ENCODE data around the gene PTMS. TPM values are rescaled to one million over a fixed set of nuclear protein-coding genes. Genes with fewer than 3 reads are reported as not detected.
A peak's percentile ranks its signal among the peaks of the same experiment; 100 is the strongest.

Gene PTMS
- total and polyA plus RNA-seq, 8 donors: 22.8 to 363 (median 156) TPM

- intact Hi-C loops (cut with DNase I; ENCODE audit: low total_unique reads): no loop called here
- TF ChIP-seq POLR2AphosphoS5 (IDR thresholded peaks at IDR 0.05) (peak in 1 of 3 donors; percentile 18), CTCF (IDR thresholded peaks at IDR 0.05) (no peak)
- DNase-seq: no peak
- Histone ChIP-seq H3K27ac (peak overlapping the region in 4 of 5 donors; percentile 28 to 66 (median 59)), H3K27me3 (peaks cover 0 to 38% (median 13%) of the 10 kb centered on the region in 3 donors), H3K4me1 (peaks cover 31 to 92% (median 80%) of the 10 kb centered on the region in 4 donors), H3K4me3 (peak overlapping the region in 3 of 4 donors; percentile 39 to 48 (median 41)), H3K9me3 (no peaks in the 10 kb centered on the region), H3K36me3 (peaks cover 11 to 21% (median 18%) of the 10 kb centered on the region in 4 donors)
- 78 to 89% (median 81%) methylated on average over 15 of the region's 15 CpGs for WGBS, 5 donors
These were observed 8.4 kb downstream of the PTMS start for GRCh38 chr12:6774499-6775062.

GRCh38 chr12:6775185-6776174 lies 9.3 kb downstream of the PTMS start:
- H3K27ac ChIP-seq: peak overlapping the region in 4 of 5 donors; percentile 10 to 66 (median 59)

GRCh38 chr12:6777386-6777785 lies 11.2 kb downstream of the PTMS start:
- Histone ChIP-seq H3K27me3 (peaks cover 0 to 33% (median 13%) of the 10 kb centered on the region in 3 donors), H3K27ac (peak overlapping the region in 1 of 5 donors; percentile 82), H3K9me3 (no peaks in the 10 kb centered on the region), H3K36me3 (no peaks in the 10 kb centered on the region), H3K4me1 (peaks cover 24 to 64% (median 55%) of the 10 kb centered on the region in 4 donors), H3K4me3 (no peak overlapping the region)
- WGBS, 5 donors: 87 to 97% (median 95%) methylated on average over 5 of the region's 5 CpGs
- no peak for DNase-seq
- TF ChIP-seq EP300 (IDR thresholded peaks at IDR 0.05) (no peak), POLR2AphosphoS5 (IDR thresholded peaks at IDR 0.05) (no peak), POLR2A (IDR thresholded peaks at IDR 0.05) (no peak), CTCF (IDR thresholded peaks at IDR 0.05) (no peak)
- intact Hi-C loops (cut with DNase I; ENCODE audit: low total_unique reads): no loop called here

More at GRCh38 chr12:6775185-6776174, 9.3 kb downstream of the PTMS start:
- WGBS, 5 donors: 30 to 53% (median 44%) methylated on average over 16 of the region's 16 CpGs
- intact Hi-C loops (cut with DNase I; ENCODE audit: low total_unique reads): no loop called here
- Histone ChIP-seq H3K27me3 (peaks cover 0 to 38% (median 13%) of the 10 kb centered on the region in 3 donors), H3K36me3 (peaks cover 2 to 12% (median 9%) of the 10 kb centered on the region in 4 donors), H3K9me3 (no peaks in the 10 kb centered on the region), H3K4me1 (peaks cover 30 to 83% (median 72%) of the 10 kb centered on the region in 4 donors), H3K4me3 (no peak overlapping the region)
- DNase-seq: no peak
- TF ChIP-seq POLR2AphosphoS5 (IDR thresholded peaks at IDR 0.05) (peak in 2 of 3 donors; percentile 22 to 45), CTCF (IDR thresholded peaks at IDR 0.05) (no peak)

- TF ChIP-seq CTCF (IDR thresholded peaks at IDR 0.05) (no peak), POLR2A (IDR thresholded peaks at IDR 0.05) (no peak), POLR2AphosphoS5 (IDR thresholded peaks at IDR 0.05) (no peak), EP300 (IDR thresholded peaks at IDR 0.05) (no peak)
- 20 to 29% (median 23%) methylated on average over 14 of the region's 14 CpGs for WGBS, 5 donors
- Histone ChIP-seq H3K4me1 (peaks cover 24 to 56% (median 47%) of the 10 kb centered on the region in 4 donors), H3K9me3 (no peaks in the 10 kb centered on the region), H3K27ac (peak overlapping the region; percentile 31 to 82 (median 67)), H3K36me3 (no peaks in the 10 kb centered on the region), H3K4me3 (peak overlapping the region; percentile 39 to 50 (median 42)), H3K27me3 (peaks cover 0 to 25% (median 11%) of the 10 kb centered on the region in 3 donors)
- peak in 1 of 2 donors; percentile 61 for DNase-seq
- intact Hi-C loops (cut with DNase I; ENCODE audit: low total_unique reads): no loop called here
These were observed 12.0 kb downstream of the PTMS start for GRCh38 chr12:6778217-6778573.
